Endodermal cell (in vitro differentiated cells): Measurements from ENCODE around the gene KRT33B. TPM values are rescaled to one million over a fixed set of nuclear protein-coding genes. Genes with fewer than 3 reads are reported as not detected.

Experiments used
- DNase-seq: peaks from one replicate; pipeline ENCODE4 v3.0.0-alpha.2; 2017
- H3K27ac ChIP-seq: 2 replicates; pipeline ENCODE4 v1.5.1; 2013; ENCODE audit warnings: mild to moderate bottlenecking, low read depth, low read length, moderate library complexity
- H3K27me3 ChIP-seq: 2 replicates; pipeline ENCODE4 v1.6.1; 2013; ENCODE audit warnings: mild to moderate bottlenecking, low read length, moderate library complexity; ENCODE audit not compliant: insufficient read depth, control insufficient read depth, poor library complexity, severe bottlenecking
- H3K36me3 ChIP-seq: 2 replicates; pipeline ENCODE4 v1.7.0; 2013; ENCODE audit warnings: mild to moderate bottlenecking, low read length, moderate library complexity; ENCODE audit not compliant: control insufficient read depth, insufficient read depth
- H3K4me1 ChIP-seq: one replicate; pipeline ENCODE4 v1.7.0; 2013; ENCODE audit warnings: low read length; ENCODE audit not compliant: control insufficient read depth, insufficient read depth
- H3K4me3 ChIP-seq: 2 replicates; pipeline ENCODE4 v1.5.1; 2013; ENCODE audit warnings: mild to moderate bottlenecking, low read length, moderate library complexity
- H3K9ac ChIP-seq: 2 replicates; pipeline ENCODE4 v1.6.1; 2013; ENCODE audit warnings: mild to moderate bottlenecking, low read length, moderate library complexity; ENCODE audit not compliant: poor library complexity, severe bottlenecking; ENCODE audit errors: extremely low read depth
- H3K9me3 ChIP-seq: 2 replicates; pipeline ENCODE4 v1.6.1; 2013; ENCODE audit warnings: mild to moderate bottlenecking, low read length, moderate library complexity; ENCODE audit not compliant: control insufficient read depth
- H3K27ac Mint-ChIP-seq: 2 replicates; pipeline ENCODE4 v1.8.0; 2020; ENCODE audit warnings: mixed read lengths
- H3K27me3 Mint-ChIP-seq: 2 replicates; pipeline ENCODE4 v1.8.0; 2021; ENCODE audit warnings: mild to moderate bottlenecking, mixed read lengths; ENCODE audit not compliant: insufficient read depth
- H3K36me3 Mint-ChIP-seq: 2 replicates; pipeline ENCODE4 v1.8.0; 2020; ENCODE audit warnings: low read depth, mixed read lengths
- H3K4me1 Mint-ChIP-seq: 2 replicates; pipeline ENCODE4 v1.8.0; 2020; ENCODE audit warnings: mixed read lengths
- H3K4me3 Mint-ChIP-seq: 2 replicates; pipeline ENCODE4 v1.8.0; 2020; ENCODE audit warnings: mild to moderate bottlenecking, moderate library complexity, mixed read lengths
- H3K9me3 Mint-ChIP-seq: 2 replicates; pipeline ENCODE4 v1.8.0; 2020; ENCODE audit warnings: mild to moderate bottlenecking, mixed read lengths
- CTCF ChIP-seq: fragments of 200-600 bp; sonication (generic); conservative IDR thresholded peaks from 2 replicates; pipeline ENCODE4 v1.5.0; 2021; ENCODE audit warnings: antibody characterized with exemption, mild to moderate bottlenecking
- WGBS, 2 experiments: methylation state at CpG; one replicate each; pipeline versions ENCODE4 v1.1.5 to v1.1.7; 2013; ENCODE audit warnings: missing lambda C conversion rate in 2 of 2, mixed read lengths in 1 of 2; ENCODE audit not compliant: insufficient coverage in 1 of 2, insufficient read length in 1 of 2; 5-methylcytosine and 5-hydroxymethylcytosine counted together
- total RNA-seq, 2 donors: library from RNA; stranded (reverse); fragmentation: NEBNext Ultra II Directional in 1 of 2; extraction: Animal tissue kit (Norgen Biotek cat#: 25700) in 1 of 2; gene quantifications; 2 replicates in 1 of 2; 3 replicates in 1 of 2; pipeline ENCODE4 v1.2.1, GENCODE V29; 2021

The KRT33B gene
- total RNA-seq, 2 donors from 2014 or later: not detected

- no peak for TF ChIP-seq CTCF
- Histone ChIP-seq H3K4me1 (no peaks in the 10 kb centered on the region), H3K36me3 (no peaks in the 10 kb centered on the region), H3K9me3 (no peaks in the 10 kb centered on the region), H3K4me3 (no peak overlapping the region), H3K27me3 (peaks cover 8% of the 10 kb centered on the region), H3K9ac (no peak overlapping the region), H3K27ac (no peak overlapping the region)
- no peak for DNase-seq
- Mint-ChIP-seq H3K36me3 (no peaks in the 10 kb centered on the region), H3K27me3 (peaks cover 5% of the 10 kb centered on the region), H3K4me3 (no peak overlapping the region), H3K4me1 (peaks cover 5% of the 10 kb centered on the region), H3K9me3 (no peaks in the 10 kb centered on the region), H3K27ac (no peak overlapping the region)
- WGBS, 2 experiments: 73 to 97% methylated on average over 4 to 6 of the region's 6 CpGs
Observed at GRCh38 chr17:41417127-41417526, 47.5 kb upstream of the KRT33B start.

- Histone ChIP-seq H3K4me3 (no peak overlapping the region), H3K27me3 (peaks cover 8% of the 10 kb centered on the region), H3K9me3 (no peaks in the 10 kb centered on the region), H3K4me1 (no peaks in the 10 kb centered on the region), H3K27ac (no peak overlapping the region), H3K36me3 (no peaks in the 10 kb centered on the region), H3K9ac (no peak overlapping the region)
- Mint-ChIP-seq H3K4me1 (peaks cover 5% of the 10 kb centered on the region), H3K4me3 (no peak overlapping the region), H3K36me3 (no peaks in the 10 kb centered on the region), H3K27ac (no peak overlapping the region), H3K9me3 (no peaks in the 10 kb centered on the region), H3K27me3 (peaks cover 5% of the 10 kb centered on the region)
- no peak for DNase-seq
- TF ChIP-seq CTCF: no peak
- WGBS, 2 experiments: 89 to 96% methylated on average over 4 to 5 of the region's 5 CpGs
Observed at GRCh38 chr17:41416479-41416878, 46.9 kb upstream of the KRT33B start.

- Histone ChIP-seq H3K9me3 (no peaks in the 10 kb centered on the region), H3K4me1 (no peaks in the 10 kb centered on the region), H3K9ac (no peak overlapping the region), H3K27ac (no peak overlapping the region), H3K36me3 (no peaks in the 10 kb centered on the region), H3K4me3 (no peak overlapping the region), H3K27me3 (peaks cover 8% of the 10 kb centered on the region)
- no peaks in the 10 kb centered on the region for H3K9me3 Mint-ChIP-seq
- no peak overlapping the region for H3K27ac Mint-ChIP-seq
- peaks cover 4% of the 10 kb centered on the region for H3K27me3 Mint-ChIP-seq
- peaks cover 5% of the 10 kb centered on the region for H3K4me1 Mint-ChIP-seq
- DNase-seq: no peak
- WGBS, 2 experiments: 91 to 95% methylated on average over 3 of the region's 3 CpGs
- no peaks in the 10 kb centered on the region for H3K36me3 Mint-ChIP-seq
- H3K4me3 Mint-ChIP-seq: no peak overlapping the region
- TF ChIP-seq CTCF: no peak
Observed at GRCh38 chr17:41415833-41416335, 46.3 kb upstream of the KRT33B start.
